Keratinocyte (primary cell): ENCODE results near the gene GIPR. TPM values are rescaled to one million over a fixed set of nuclear protein-coding genes. Genes with fewer than 3 reads are reported as not detected.

Experiments
- DNase-seq: peaks from one replicate; pipeline ENCODE4 v3.0.0-alpha.2; 2011; ENCODE audit warnings: low read depth, missing footprints, low spot score
- FAIRE-seq: peaks from 2 replicates; lab custom pipeline; 2011; peaks lifted over from hg19 to GRCh38; lab: Jason Lieb, UNC
- H2AFZ ChIP-seq: 2 replicates; pipeline ENCODE4 v1.6.0; 2012; ENCODE audit warnings: low read length, control low read depth, inconsistent platforms; ENCODE audit not compliant: control insufficient read depth
- H3K27ac ChIP-seq: 2 replicates; pipeline ENCODE4 v1.5.1; 2011; ENCODE audit warnings: low read length; ENCODE audit not compliant: control insufficient read depth, insufficient read depth
- H3K27me3 ChIP-seq: 3 replicates; pipeline ENCODE4 v1.6.0; 2011; ENCODE audit warnings: low read length; ENCODE audit not compliant: control insufficient read depth, insufficient read depth; ENCODE audit errors: extremely low read depth
- H3K36me3 ChIP-seq, 2 experiments: 2 replicates in 1 of 2; 3 replicates in 1 of 2; pipeline ENCODE4 v1.5.1; 2011; ENCODE audit warnings: low read length in 2 of 2, mild to moderate bottlenecking in 1 of 2; ENCODE audit not compliant: control insufficient read depth in 2 of 2, insufficient read depth in 2 of 2; ENCODE audit errors: extremely low read depth in 1 of 2
- H3K4me1 ChIP-seq: 3 replicates; pipeline ENCODE4 v1.5.1; 2011; ENCODE audit warnings: low read length; ENCODE audit not compliant: control insufficient read depth, insufficient read depth; ENCODE audit errors: extremely low read depth
- H3K4me2 ChIP-seq: 3 replicates; pipeline ENCODE4 v1.6.0; 2011; ENCODE audit warnings: low read depth, low read length; ENCODE audit not compliant: control insufficient read depth, insufficient read depth; ENCODE audit errors: extremely low read depth
- H3K4me3 ChIP-seq, 3 experiments: fragments of 200-600 bp in 1 of 3; sonication (generic) in 1 of 3; 2 replicates in 2 of 3; 3 replicates in 1 of 3; pipeline ENCODE4 v1.5.1; 2011 to 2016; ENCODE audit warnings: low read length in 3 of 3, mild to moderate bottlenecking in 3 of 3, control low read depth in 2 of 3, inconsistent platforms in 1 of 3, low read depth in 1 of 3, mixed read lengths in 1 of 3, mixed run types in 1 of 3, moderate library complexity in 1 of 3; ENCODE audit not compliant: control insufficient read depth in 2 of 3, insufficient read depth in 2 of 3; ENCODE audit errors: extremely low read depth in 1 of 3
- H3K79me2 ChIP-seq: 2 replicates; pipeline ENCODE4 v1.6.0; 2012; ENCODE audit warnings: low read length; ENCODE audit not compliant: control insufficient read depth, insufficient read depth
- H3K9ac ChIP-seq: 3 replicates; pipeline ENCODE4 v1.6.0; 2011; ENCODE audit warnings: low read length; ENCODE audit not compliant: control insufficient read depth, insufficient read depth; ENCODE audit errors: extremely low read depth
- H3K9me1 ChIP-seq: 3 replicates; pipeline ENCODE4 v1.6.0; 2011; ENCODE audit warnings: low read length; ENCODE audit not compliant: control insufficient read depth, insufficient read depth; ENCODE audit errors: extremely low read depth
- H3K9me3 ChIP-seq: 2 replicates; pipeline ENCODE4 v1.5.1; 2012; ENCODE audit warnings: low read depth, low read length; ENCODE audit not compliant: control insufficient read depth
- H4K20me1 ChIP-seq: 3 replicates; pipeline ENCODE4 v1.6.0; 2011; ENCODE audit warnings: low read length; ENCODE audit not compliant: control insufficient read depth, insufficient read depth; ENCODE audit errors: extremely low read depth
- EZH2 ChIP-seq: IDR thresholded peaks from one replicate; pipeline ENCODE4 v1.6.1; 2012; ENCODE audit warnings: inconsistent platforms, mild to moderate bottlenecking, low read length, moderate library complexity
- dilution Hi-C: fragments of 300-500 bp; cut with MboI; formaldehyde crosslinking; loops from one replicate; pipeline ENCODE4 v1.7.0; 2020; ENCODE audit warnings: low sequenced_read_pairs; ENCODE audit not compliant: extremely low pct_ligation_motif_present
- polyA plus RNA-seq, 5 experiments: library from polyadenylated mRNA; depleted of rRNA in 3 of 5; stranded (reverse) in 3 of 5; stranded (forward) in 1 of 5; unstranded in 1 of 5; fragments of >200 nt; gene quantifications; 1 replicate in 1 of 5; 2 replicates in 3 of 5; 3 replicates in 1 of 5; pipeline versions ENCODE4 v1.2.1 to v1.2.3, GENCODE V29; 2011 to 2012; ENCODE audit warnings: missing spikeins in 2 of 5, low read depth in 1 of 5, low replicate concordance in 1 of 5
- TF ChIP-seq, protein P1 (sequence below), 3 experiments: IDR thresholded peaks in 1 of 3; conservative IDR thresholded peaks in 1 of 3; optimal IDR thresholded peaks in 1 of 3; 2 replicates in 2 of 3; 3 replicates in 1 of 3; pipeline versions ENCODE3 to v1.5.1; 2011; ENCODE audit warnings: low read length in 3 of 3, mild to moderate bottlenecking in 3 of 3, moderate library complexity in 2 of 3, control low read depth in 1 of 3, inconsistent platforms in 1 of 3; ENCODE audit not compliant: insufficient read depth in 2 of 3; ENCODE audit errors: extremely low read depth in 1 of 3

The GIPR gene
- polyA plus RNA-seq, 1 donor (not counting 4 experiments of a cell fraction or from before 2014, with no cell fraction given), result 1.4 TPM

DNA sequence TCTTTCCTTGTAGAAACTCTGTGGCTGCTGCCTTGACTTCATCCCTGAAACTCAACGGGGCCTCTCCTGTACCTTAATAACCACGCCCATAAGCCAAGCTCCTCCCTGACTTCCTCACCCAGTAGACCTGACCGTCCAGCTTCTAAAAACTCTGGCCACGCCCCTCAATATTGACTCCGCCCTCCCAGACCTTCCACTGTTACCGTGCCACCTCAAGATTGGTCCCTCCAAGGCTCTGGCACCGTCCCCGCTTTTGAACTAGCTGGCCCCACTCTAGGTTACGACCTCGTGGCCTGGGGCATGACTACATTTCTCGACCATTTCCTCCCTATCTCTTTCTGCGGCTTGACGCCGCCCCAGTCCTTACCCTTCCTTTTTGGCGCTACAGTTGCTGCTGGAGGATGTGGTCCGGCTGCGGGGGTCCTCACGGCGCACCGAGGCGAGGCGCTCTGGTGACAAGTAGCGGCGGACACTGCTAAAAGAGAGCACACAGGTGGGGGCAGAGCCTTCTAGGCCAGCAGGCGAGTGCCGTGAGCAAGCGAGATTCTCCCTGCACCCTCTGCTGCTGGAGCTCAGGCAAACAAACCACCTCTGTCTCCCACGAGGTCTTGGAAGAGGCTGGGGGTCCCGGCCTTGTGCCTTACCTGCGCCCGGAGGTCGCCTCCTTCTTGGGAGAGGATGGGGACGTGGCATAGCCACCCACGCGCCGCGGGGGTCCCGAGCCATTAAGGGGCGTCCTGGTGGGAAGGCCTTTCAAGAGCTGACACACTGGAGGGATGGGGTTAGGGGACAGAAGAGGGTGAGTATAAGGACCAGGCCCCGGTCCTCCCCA lies 26.5 kb upstream of the GIPR start:
- Histone ChIP-seq H3K9me3 (no peaks in the 10 kb centered on the region), H3K27ac (peak overlapping the region; percentile 93), H3K27me3 (peaks cover 2% of the 10 kb centered on the region), H3K4me2 (peak overlapping the region; percentile 96), H3K9ac (peak overlapping the region; percentile 86), H3K4me1 (peaks cover 31% of the 10 kb centered on the region), H4K20me1 (no peaks in the 10 kb centered on the region), H3K79me2 (peaks cover 3% of the 10 kb centered on the region), H3K4me3 (peak overlapping the region; percentile 28 to 65 (median 62)), H3K9me1 (peaks cover 2% of the 10 kb centered on the region), H3K36me3 (peaks cover 0 to 2% of the 10 kb centered on the region in 2 experiments), H2AFZ (peak overlapping the region; percentile 83)
- TF ChIP-seq EZH2, result no peak
- TF ChIP-seq, protein P1, sequence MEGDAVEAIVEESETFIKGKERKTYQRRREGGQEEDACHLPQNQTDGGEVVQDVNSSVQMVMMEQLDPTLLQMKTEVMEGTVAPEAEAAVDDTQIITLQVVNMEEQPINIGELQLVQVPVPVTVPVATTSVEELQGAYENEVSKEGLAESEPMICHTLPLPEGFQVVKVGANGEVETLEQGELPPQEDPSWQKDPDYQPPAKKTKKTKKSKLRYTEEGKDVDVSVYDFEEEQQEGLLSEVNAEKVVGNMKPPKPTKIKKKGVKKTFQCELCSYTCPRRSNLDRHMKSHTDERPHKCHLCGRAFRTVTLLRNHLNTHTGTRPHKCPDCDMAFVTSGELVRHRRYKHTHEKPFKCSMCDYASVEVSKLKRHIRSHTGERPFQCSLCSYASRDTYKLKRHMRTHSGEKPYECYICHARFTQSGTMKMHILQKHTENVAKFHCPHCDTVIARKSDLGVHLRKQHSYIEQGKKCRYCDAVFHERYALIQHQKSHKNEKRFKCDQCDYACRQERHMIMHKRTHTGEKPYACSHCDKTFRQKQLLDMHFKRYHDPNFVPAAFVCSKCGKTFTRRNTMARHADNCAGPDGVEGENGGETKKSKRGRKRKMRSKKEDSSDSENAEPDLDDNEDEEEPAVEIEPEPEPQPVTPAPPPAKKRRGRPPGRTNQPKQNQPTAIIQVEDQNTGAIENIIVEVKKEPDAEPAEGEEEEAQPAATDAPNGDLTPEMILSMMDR (optimal IDR thresholded peaks at IDR 0.05 in 1 of 3, IDR thresholded peaks at IDR 0.05 in 1 of 3, conservative IDR thresholded peaks at IDR 0.05 in 1 of 3; ENCODE audit: extremely low read depth in 1 of 3, insufficient read depth in 2 of 3, low read length in 3 of 3), result peak in 1 of 3 experiments; percentile 10
- DNase-seq, result peak; percentile 87
- peak; percentile 86 for FAIRE-seq
- dilution Hi-C loops, result no loop called here

DNA sequence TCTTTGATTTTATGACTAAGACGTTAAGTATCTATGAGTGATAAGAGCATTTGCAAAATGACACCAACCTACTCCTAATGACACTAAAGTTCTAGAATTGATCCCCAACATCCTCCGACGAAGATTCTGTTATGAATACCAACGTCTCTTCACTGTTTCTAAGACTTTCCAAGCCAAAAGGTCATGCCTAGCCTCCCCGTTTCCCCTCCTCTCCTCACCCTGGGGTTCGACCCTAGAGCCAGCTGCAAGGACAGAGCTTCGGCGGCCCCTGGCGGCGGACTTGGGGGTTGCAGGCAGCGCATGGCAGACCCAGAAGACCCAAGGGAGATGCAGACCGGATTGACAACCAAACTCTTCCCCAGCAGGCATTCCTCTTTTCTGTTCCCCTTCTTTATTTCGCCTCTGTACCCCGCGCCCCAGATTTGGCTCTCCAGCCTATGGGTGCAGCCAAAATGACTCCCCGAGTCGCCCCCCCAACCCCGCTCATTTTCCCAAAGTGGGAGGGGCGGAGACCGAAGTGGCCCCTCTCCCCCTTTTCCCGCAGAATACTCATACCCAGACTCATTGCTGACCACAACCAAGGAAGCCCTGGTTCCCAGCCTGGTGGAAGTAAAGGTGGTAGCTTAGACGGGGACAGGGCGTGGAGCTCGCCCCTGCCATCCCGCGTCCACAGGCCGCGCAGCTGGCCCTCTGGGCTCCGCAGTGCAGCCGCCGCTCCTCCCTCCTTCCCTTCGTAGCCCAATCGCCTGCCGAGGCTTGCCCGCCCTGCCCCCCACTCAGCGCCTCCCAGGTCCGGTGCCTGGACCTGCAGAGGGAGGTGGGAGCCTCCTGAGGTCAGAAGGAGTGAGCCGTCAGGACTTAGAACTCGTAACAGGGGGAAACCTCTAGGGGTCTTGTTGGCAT lies 24.7 kb upstream of the GIPR start:
- Histone ChIP-seq H3K9ac (no peak overlapping the region), H3K36me3 (no peaks in the 10 kb centered on the region), H3K27me3 (peaks cover 2% of the 10 kb centered on the region), H2AFZ (no peak overlapping the region), H3K4me1 (peaks cover 24% of the 10 kb centered on the region), H3K9me3 (no peaks in the 10 kb centered on the region), H3K4me2 (peak overlapping the region; percentile 96), H4K20me1 (no peaks in the 10 kb centered on the region), H3K9me1 (no peaks in the 10 kb centered on the region), H3K4me3 (peak overlapping the region in 2 of 3 experiments; percentile 12 to 27), H3K79me2 (no peaks in the 10 kb centered on the region), H3K27ac (peak overlapping the region; percentile 31)
- no peak for TF ChIP-seq EZH2
- TF ChIP-seq, protein P1 (optimal IDR thresholded peaks at IDR 0.05 in 1 of 3, IDR thresholded peaks at IDR 0.05 in 1 of 3, conservative IDR thresholded peaks at IDR 0.05 in 1 of 3; ENCODE audit: extremely low read depth in 1 of 3, insufficient read depth in 2 of 3, low read length in 3 of 3), result peak; percentile 97 to 99 (median 98)
- DNase-seq (no peak), FAIRE-seq (no peak)
- dilution Hi-C loops, result no loop called here
